NCI-H1436 (cell line): ENCODE measurements around the gene CRACDL.
"Not testable (repeated sequence)": the region's sequence is repeated elsewhere in the genome, so short reads cannot be mapped to it uniquely, and the experiment has no call there.

ENCODE experiments used
- DNase-seq: peaks from one replicate; lab custom pipeline; 2025; lab: John Stamatoyannopoulos, UW

CRACDL gene

GRCh38 chr2:98882971-98883779 is 52.9 kb downstream of the CRACDL start:
- DNase-seq, result no peak

- no peak for DNase-seq
These were observed 53.7 kb downstream of the CRACDL start for GRCh38 chr2:98882368-98882767.

GRCh38 chr2:98881153-98881650 is 54.8 kb downstream of the CRACDL start:
- no peak for DNase-seq

- no peak for DNase-seq
These were observed 55.5 kb downstream of the CRACDL start for GRCh38 chr2:98880266-98881152.

GRCh38 chr2:98877658-98878057 is 58.4 kb downstream of the CRACDL start:
- not testable (repeated sequence) for DNase-seq

- no peak for DNase-seq
These were observed 59.3 kb downstream of the CRACDL start for GRCh38 chr2:98876741-98877140.

- DNase-seq, result no peak
These were observed 60.3 kb downstream of the CRACDL start for GRCh38 chr2:98875746-98876145.

- no peak for DNase-seq
These were observed 60.8 kb downstream of the CRACDL start for GRCh38 chr2:98875081-98875728.

GRCh38 chr2:98874186-98874689 is 61.8 kb downstream of the CRACDL start:
- DNase-seq, result no peak

GRCh38 chr2:98872526-98872925 is 63.5 kb downstream of the CRACDL start:
- DNase-seq, result no peak

- no peak for DNase-seq
These were observed 64.5 kb downstream of the CRACDL start for GRCh38 chr2:98871506-98871905.

GRCh38 chr2:98870516-98871158 is 65.4 kb downstream of the CRACDL start:
- peak; percentile 80 for DNase-seq

- peak; percentile 96 for DNase-seq
These were observed 66.2 kb downstream of the CRACDL start for GRCh38 chr2:98869870-98870269.

GRCh38 chr2:98869272-98869641 is 66.8 kb downstream of the CRACDL start:
- peak; percentile 79 for DNase-seq

GRCh38 chr2:98868548-98869271 is 67.3 kb downstream of the CRACDL start:
- no peak for DNase-seq

GRCh38 chr2:98867539-98868309 is 68.3 kb downstream of the CRACDL start:
- DNase-seq, result no peak

GRCh38 chr2:98866033-98866432 is 70.0 kb downstream of the CRACDL start:
- no peak for DNase-seq

- no peak for DNase-seq
These were observed 74.4 kb downstream of the CRACDL start for GRCh38 chr2:98861601-98862000.

- no peak for DNase-seq
These were observed 76.7 kb downstream of the CRACDL start for GRCh38 chr2:98859323-98859722.

- no peak for DNase-seq
These were observed 79.0 kb downstream of the CRACDL start for GRCh38 chr2:98857001-98857400.
